ENCODE data around the gene SHOX. TPM values are rescaled to one million over a fixed set of nuclear protein-coding genes. Genes with fewer than 3 reads are reported as not detected.

Gene SHOX
- total and polyA plus RNA-seq, 12 donors = not detected

DNA sequence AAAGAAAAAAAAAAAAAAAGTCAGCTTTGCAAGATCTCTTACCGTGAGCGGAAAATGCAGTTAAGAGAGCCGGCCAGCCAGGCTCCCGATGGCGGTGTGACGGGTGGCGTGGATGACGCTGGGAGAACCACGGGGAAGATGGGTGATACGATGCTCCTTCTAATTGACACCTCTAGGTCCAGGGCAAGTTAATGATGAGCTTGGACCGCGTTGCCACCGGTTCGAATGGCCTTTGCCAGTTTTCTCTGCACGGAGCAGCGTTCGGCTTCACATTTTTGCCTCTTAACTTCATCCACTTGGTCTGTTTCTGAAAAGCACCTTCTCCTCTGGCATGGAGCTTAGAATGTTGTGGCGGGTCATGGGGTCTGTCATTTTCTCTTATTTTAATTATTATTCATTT is 33.2 kb downstream of the SHOX start:
- Histone ChIP-seq H3K4me3 (no peak overlapping the region), H3K27ac (no peak overlapping the region), H3K36me3 (replicated peaks in 1 of 2) (no peaks in the 10 kb centered on the region), H3K9me3 (replicated peaks in 1 of 3) (no peaks in the 10 kb centered on the region), H3K4me1 (replicated peaks in 1 of 2) (no peaks in the 10 kb centered on the region), H3K27me3 (no peaks in the 10 kb centered on the region)
- DNase-seq = no peak
- 89 to 94% (median 92%) methylated on average over 18 of the region's 18 CpGs for WGBS, 4 donors
- intact Hi-C loops (cut with DNase I) = no loop called here
- no peak for TF ChIP-seq POLR2A (IDR thresholded peaks at IDR 0.05)
- TF ChIP-seq, protein P1, sequence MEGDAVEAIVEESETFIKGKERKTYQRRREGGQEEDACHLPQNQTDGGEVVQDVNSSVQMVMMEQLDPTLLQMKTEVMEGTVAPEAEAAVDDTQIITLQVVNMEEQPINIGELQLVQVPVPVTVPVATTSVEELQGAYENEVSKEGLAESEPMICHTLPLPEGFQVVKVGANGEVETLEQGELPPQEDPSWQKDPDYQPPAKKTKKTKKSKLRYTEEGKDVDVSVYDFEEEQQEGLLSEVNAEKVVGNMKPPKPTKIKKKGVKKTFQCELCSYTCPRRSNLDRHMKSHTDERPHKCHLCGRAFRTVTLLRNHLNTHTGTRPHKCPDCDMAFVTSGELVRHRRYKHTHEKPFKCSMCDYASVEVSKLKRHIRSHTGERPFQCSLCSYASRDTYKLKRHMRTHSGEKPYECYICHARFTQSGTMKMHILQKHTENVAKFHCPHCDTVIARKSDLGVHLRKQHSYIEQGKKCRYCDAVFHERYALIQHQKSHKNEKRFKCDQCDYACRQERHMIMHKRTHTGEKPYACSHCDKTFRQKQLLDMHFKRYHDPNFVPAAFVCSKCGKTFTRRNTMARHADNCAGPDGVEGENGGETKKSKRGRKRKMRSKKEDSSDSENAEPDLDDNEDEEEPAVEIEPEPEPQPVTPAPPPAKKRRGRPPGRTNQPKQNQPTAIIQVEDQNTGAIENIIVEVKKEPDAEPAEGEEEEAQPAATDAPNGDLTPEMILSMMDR (IDR thresholded peaks at IDR 0.05) = no peak

DNA sequence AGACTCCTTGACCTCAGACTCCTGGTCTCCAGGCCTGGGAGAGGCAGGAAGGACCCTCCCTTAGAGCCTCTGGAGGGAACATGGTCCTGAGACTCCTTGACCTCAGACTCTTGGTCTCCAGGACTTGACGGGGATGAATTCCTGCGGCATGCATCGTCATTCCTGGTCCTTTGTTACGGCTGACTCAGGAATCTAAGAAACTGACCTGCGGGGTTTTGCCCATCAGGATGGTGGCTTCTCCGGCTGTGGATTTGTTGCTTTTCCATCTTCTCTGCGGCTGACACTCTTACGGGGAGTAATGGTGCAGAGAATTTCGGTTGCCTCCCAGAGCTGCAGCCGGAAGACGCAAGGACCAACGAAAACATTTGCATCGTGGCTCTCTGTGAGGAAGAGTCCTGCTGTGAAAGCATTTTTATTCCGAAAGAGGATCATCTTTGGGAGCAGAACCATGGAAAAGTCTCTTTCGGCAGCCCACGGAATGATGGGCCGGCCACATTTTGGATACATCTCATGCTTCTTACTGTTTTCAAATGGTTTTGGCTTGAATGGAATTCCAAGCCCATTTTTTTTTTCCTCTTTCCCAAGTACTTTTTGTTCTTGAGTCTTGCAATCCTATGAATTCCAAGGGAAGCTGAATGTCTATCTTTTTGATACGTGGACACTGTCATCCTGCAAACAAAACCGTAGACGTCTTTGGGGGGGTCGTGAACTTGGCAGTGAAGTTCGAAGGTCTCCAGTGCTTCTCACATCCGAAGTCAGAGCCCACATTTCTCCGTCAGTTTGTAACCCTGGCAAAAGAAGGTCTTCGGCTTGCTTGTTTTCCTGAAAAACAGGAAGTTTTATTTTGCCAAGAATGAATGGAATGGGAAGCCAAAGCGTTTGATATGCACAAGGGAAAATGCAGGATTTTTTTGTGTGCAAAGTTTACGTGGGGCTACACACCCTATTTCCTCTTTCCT is 36.5 kb downstream of the SHOX start:
- intact Hi-C loops (cut with DNase I) = no loop called here
- WGBS, 4 donors = 45 to 55% (median 48%) methylated on average over 21 to 27 of the region's 27 CpGs
- Histone ChIP-seq H3K27me3 (peaks cover 7% of the 10 kb centered on the region), H3K4me3 (no peak overlapping the region), H3K36me3 (replicated peaks in 1 of 2) (no peaks in the 10 kb centered on the region), H3K4me1 (replicated peaks in 1 of 2) (no peaks in the 10 kb centered on the region), H3K27ac (no peak overlapping the region), H3K9me3 (replicated peaks in 1 of 3) (no peaks in the 10 kb centered on the region)
- no peak for TF ChIP-seq POLR2A (IDR thresholded peaks at IDR 0.05)
- TF ChIP-seq, protein P1 (IDR thresholded peaks at IDR 0.05) = no peak
- no peak for DNase-seq

DNA sequence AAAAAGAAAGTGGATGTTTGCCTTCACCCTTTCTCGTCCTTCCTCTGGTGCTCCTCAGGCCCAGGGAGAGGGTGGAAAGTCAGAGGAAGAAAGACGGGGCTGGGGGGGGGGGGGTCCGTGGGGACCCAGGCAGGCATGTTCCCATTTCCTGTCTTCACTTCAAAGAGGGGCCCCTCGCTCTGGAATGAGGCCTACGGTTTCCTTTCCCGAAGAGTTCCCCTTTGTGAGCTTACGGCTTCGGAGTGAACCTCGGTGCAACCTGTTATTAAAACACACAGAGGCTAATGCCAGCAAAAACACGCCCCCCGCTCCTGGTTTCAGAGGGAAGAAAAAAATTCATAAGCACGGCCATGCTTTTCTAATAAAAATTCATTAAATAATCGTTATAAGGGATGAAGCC is 40.1 kb downstream of the SHOX start:
- WGBS, 4 donors = 17 to 27% (median 20%) methylated on average over 13 of the region's 13 CpGs
- no peaks in the 10 kb centered on the region for H3K36me3 ChIP-seq (replicated peaks in 1 of 2)
- no peak overlapping the region for H3K4me3 ChIP-seq
- intact Hi-C loops (cut with DNase I) = no loop called here
- no peak for DNase-seq
- peaks cover 7% of the 10 kb centered on the region for H3K27me3 ChIP-seq
- H3K9me3 ChIP-seq (replicated peaks in 1 of 3) = no peaks in the 10 kb centered on the region
- no peaks in the 10 kb centered on the region for H3K4me1 ChIP-seq (replicated peaks in 1 of 2)
- no peak overlapping the region for H3K27ac ChIP-seq
- TF ChIP-seq, protein P1 (IDR thresholded peaks at IDR 0.05) = no peak
- no peak for TF ChIP-seq POLR2A (IDR thresholded peaks at IDR 0.05)

DNA sequence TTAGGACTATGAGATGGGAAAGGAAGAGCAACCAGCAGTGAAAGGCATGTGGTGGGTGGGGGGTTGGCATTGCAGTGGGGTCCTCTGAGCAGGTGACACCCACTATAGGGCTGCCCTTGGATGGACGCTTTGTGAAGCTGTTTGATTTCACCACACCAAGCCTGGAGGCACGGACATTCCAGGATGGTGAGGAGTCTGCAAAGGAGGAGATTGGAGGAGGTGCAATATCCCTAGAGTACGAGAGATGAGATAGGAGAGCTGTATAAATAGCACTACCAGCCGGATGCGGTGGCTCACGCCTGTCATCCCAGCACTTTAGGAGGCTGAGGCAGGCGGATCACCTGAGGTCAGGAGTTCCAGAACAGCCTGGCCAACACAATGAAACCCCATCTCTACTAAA is 42.3 kb downstream of the SHOX start:
- DNase-seq = no peak
- Histone ChIP-seq H3K4me1 (replicated peaks in 1 of 2) (no peaks in the 10 kb centered on the region), H3K27me3 (peaks cover 7% of the 10 kb centered on the region), H3K4me3 (no peak overlapping the region), H3K36me3 (replicated peaks in 1 of 2) (no peaks in the 10 kb centered on the region), H3K9me3 (replicated peaks in 1 of 3) (no peaks in the 10 kb centered on the region), H3K27ac (no peak overlapping the region)
- WGBS, 4 donors = 65 to 86% (median 78%) methylated on average over 3 to 7 of the region's 7 CpGs
- intact Hi-C loops (cut with DNase I) = no loop called here
- no peak for TF ChIP-seq POLR2A (IDR thresholded peaks at IDR 0.05)
- TF ChIP-seq, protein P1 (IDR thresholded peaks at IDR 0.05) = no peak
